Measurements from ENCODE around the gene NANOS2.
"Not testable (repeated sequence)": the region's sequence is repeated elsewhere in the genome, so short reads cannot be mapped to it uniquely, and the experiment has no call there.

Gene NANOS2

DNA sequence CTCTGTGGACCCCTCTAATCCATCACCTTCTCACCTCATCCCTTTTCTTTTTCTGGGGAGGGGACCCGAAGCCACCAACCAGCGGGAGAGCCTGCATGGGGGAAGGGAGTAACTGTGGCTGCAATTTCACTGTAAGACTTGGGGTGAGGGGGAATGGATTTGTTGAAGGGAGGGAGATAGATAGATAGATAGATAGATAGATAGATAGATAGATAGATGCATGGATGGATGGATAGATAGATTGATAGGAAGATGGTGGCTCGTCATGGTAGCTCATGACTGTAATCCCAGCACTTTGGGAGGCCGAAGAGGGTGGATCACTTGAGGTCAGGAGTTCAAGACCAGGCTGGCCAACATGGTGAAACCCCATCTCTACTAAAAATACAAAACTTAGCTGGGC is 47.3 kb downstream of the NANOS2 start:
- H2BK5ac ChIP-seq (ENCODE audit: low read depth, low read length, poor library complexity); H3K27ac ChIP-seq (ENCODE audit: low read depth, low read length); H3K4ac ChIP-seq (ENCODE audit: low read depth, low read length); H3K79me1 ChIP-seq (ENCODE audit: low read length); H3K23ac ChIP-seq (ENCODE audit: low read length); H3K9me3 ChIP-seq (ENCODE audit: insufficient read depth, low read depth, low read length); H3K27me3 ChIP-seq (ENCODE audit: insufficient read depth, low read length); H3K4me2 ChIP-seq (ENCODE audit: low read length); H2AFZ ChIP-seq (ENCODE audit: insufficient read depth, low read length, poor library complexity); DNase-seq; H4K12ac ChIP-seq (ENCODE audit: low read depth, low read length); H3K14ac ChIP-seq (ENCODE audit: low read length); H2BK120ac ChIP-seq (ENCODE audit: insufficient read depth, low read length, poor library complexity); H3K18ac ChIP-seq (ENCODE audit: low read length); H3K4me1 ChIP-seq (ENCODE audit: control insufficient read depth in 1 of 2, insufficient read depth in 2 of 2, low read length in 2 of 2); H2BK12ac ChIP-seq (ENCODE audit: low read length); H3K9ac ChIP-seq (ENCODE audit: low read length); H3K36me3 ChIP-seq (ENCODE audit: control insufficient read depth in 1 of 2, insufficient read depth in 2 of 2, low read length in 2 of 2); H3K79me2 ChIP-seq (ENCODE audit: control insufficient read depth, insufficient read depth, low read length, poor library complexity); H4K8ac ChIP-seq (ENCODE audit: low read depth, low read length); H3K4me3 ChIP-seq (ENCODE audit: low read depth, low read length); H2AK5ac ChIP-seq (ENCODE audit: low read length); H4K91ac ChIP-seq (ENCODE audit: low read depth, low read length): not testable (repeated sequence)
- no CpG with 5 or more reads among the region's 4 CpGs for WGBS (ENCODE audit: extremely low coverage, insufficient coverage, insufficient read length)

DNA sequence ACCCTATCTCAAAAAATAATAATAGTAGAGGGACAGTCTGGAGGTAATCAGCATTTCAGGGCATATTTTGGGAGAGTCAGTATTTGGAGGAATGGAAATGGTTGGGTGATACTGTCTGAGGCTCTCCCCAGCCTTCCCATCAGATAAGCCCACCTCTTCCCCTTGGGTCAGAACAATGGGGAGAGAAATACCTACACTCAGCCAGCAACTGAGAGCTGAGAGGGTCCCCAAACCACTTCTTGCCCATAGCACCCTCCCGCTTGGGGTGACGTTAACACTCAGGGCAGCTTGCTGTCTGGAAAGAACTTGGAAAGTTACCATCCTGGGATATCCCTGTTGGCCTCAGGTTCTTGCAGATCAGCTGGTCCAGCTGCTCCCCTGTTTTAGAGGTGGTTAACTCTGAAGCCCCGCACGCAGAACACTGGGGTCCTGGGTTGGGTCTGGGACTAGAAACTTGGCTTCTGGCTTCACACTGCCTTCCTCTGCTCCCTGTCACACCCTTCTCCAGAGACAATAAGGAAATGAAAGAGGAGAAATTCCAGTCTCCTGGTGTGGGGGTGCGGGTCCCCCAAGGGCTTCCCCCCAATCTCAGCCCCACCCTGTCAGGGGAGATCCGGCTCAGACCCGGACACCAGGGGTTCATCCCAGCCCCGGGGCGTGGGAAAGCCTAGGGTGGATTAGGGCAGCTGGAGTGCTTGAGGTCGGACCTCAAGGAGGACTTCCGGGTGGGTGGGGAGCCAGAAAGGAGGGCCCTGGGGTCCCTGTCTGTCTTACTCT is 48.0 kb downstream of the NANOS2 start:
- H2BK5ac ChIP-seq (ENCODE audit: low read depth, low read length, poor library complexity) = peak overlapping the region; percentile 9
- no peak for DNase-seq
- no peaks in the 10 kb centered on the region for H3K36me3 ChIP-seq (ENCODE audit: control insufficient read depth in 1 of 2, insufficient read depth in 2 of 2, low read length in 2 of 2)
- H4K12ac ChIP-seq (ENCODE audit: low read depth, low read length) = no peak overlapping the region
- H3K79me2 ChIP-seq (ENCODE audit: control insufficient read depth, insufficient read depth, low read length, poor library complexity) = peaks cover 6% of the 10 kb centered on the region
- peaks cover 1 to 4% of the 10 kb centered on the region in 2 experiments for H3K4me1 ChIP-seq (ENCODE audit: control insufficient read depth in 1 of 2, insufficient read depth in 2 of 2, low read length in 2 of 2)
- no CpG with 5 or more reads among the region's 11 CpGs for WGBS (ENCODE audit: extremely low coverage, insufficient coverage, insufficient read length)
- no peak overlapping the region for H3K18ac ChIP-seq (ENCODE audit: low read length)
- no peaks in the 10 kb centered on the region for H3K9me3 ChIP-seq (ENCODE audit: insufficient read depth, low read depth, low read length)
- no peak overlapping the region for H2AFZ ChIP-seq (ENCODE audit: insufficient read depth, low read length, poor library complexity)
- no peak overlapping the region for H3K4ac ChIP-seq (ENCODE audit: low read depth, low read length)
- H3K9ac ChIP-seq (ENCODE audit: low read length) = no peak overlapping the region
- H3K79me1 ChIP-seq (ENCODE audit: low read length) = peaks cover 12% of the 10 kb centered on the region
- H3K27ac ChIP-seq (ENCODE audit: low read depth, low read length) = no peak overlapping the region
- no peak overlapping the region for H4K8ac ChIP-seq (ENCODE audit: low read depth, low read length)
- H3K4me3 ChIP-seq (ENCODE audit: low read depth, low read length) = no peak overlapping the region
- H2BK120ac ChIP-seq (ENCODE audit: insufficient read depth, low read length, poor library complexity) = no peak overlapping the region
- H2BK12ac ChIP-seq (ENCODE audit: low read length) = no peak overlapping the region
- no peak overlapping the region for H3K14ac ChIP-seq (ENCODE audit: low read length)
- no peak overlapping the region for H3K4me2 ChIP-seq (ENCODE audit: low read length)
- peaks cover 6% of the 10 kb centered on the region for H3K27me3 ChIP-seq (ENCODE audit: insufficient read depth, low read length)
- peak overlapping the region; percentile 21 for H4K91ac ChIP-seq (ENCODE audit: low read depth, low read length)
- H2AK5ac ChIP-seq (ENCODE audit: low read length) = no peak overlapping the region
- no peak overlapping the region for H3K23ac ChIP-seq (ENCODE audit: low read length)

DNA sequence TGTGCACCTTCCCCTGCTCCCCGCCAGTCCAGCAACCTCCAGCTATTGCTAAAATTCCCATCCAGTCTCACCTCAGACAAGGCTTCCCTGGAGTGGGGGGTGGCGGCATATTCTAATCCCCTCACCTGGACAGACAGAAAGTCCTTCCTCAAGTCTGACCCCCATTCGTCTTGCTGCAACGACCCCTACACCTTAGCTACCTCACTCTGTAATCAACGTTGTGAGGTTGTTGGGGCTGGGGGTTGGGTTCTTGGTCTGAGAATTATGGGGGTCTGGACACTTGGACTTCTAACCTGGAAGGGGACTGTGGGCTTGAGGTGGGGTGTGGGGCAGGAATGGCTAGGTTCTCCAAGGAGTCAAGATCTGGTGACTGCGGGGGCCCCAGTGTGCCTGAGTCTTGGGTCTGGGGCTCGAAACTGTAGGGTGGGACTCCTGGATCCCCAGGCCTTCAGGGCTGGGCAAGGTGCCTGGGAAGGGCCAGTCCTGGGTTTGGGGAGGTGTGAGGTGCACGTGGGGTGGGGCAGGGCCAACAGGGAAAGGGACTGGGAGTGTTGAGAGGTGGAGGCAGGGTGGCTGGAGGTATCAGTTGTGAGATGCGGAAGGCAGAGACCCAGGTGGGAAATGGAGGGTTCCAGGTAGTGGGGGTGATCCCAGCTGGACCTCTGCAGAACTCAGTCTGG is 49.2 kb downstream of the NANOS2 start:
- Histone ChIP-seq H3K79me2 (ENCODE audit: control insufficient read depth, insufficient read depth, low read length, poor library complexity) (peaks cover 6% of the 10 kb centered on the region), H3K79me1 (ENCODE audit: low read length) (peaks cover 12% of the 10 kb centered on the region), H3K4me3 (ENCODE audit: low read depth, low read length) (no peak overlapping the region), H2BK5ac (ENCODE audit: low read depth, low read length, poor library complexity) (no peak overlapping the region), H4K8ac (ENCODE audit: low read depth, low read length) (no peak overlapping the region), H2BK120ac (ENCODE audit: insufficient read depth, low read length, poor library complexity) (no peak overlapping the region), H3K14ac (ENCODE audit: low read length) (no peak overlapping the region), H3K18ac (ENCODE audit: low read length) (no peak overlapping the region), H2BK12ac (ENCODE audit: low read length) (no peak overlapping the region), H3K4me2 (ENCODE audit: low read length) (no peak overlapping the region), H3K4me1 (ENCODE audit: control insufficient read depth in 1 of 2, insufficient read depth in 2 of 2, low read length in 2 of 2) (peaks cover 1 to 4% of the 10 kb centered on the region in 2 experiments), H2AFZ (ENCODE audit: insufficient read depth, low read length, poor library complexity) (no peak overlapping the region), H3K4ac (ENCODE audit: low read depth, low read length) (no peak overlapping the region), H4K12ac (ENCODE audit: low read depth, low read length) (no peak overlapping the region), H3K27me3 (ENCODE audit: insufficient read depth, low read length) (peaks cover 6% of the 10 kb centered on the region), H2AK5ac (ENCODE audit: low read length) (no peak overlapping the region), H3K27ac (ENCODE audit: low read depth, low read length) (no peak overlapping the region), H3K23ac (ENCODE audit: low read length) (no peak overlapping the region), H3K9ac (ENCODE audit: low read length) (no peak overlapping the region), H3K9me3 (ENCODE audit: insufficient read depth, low read depth, low read length) (no peaks in the 10 kb centered on the region), H4K91ac (ENCODE audit: low read depth, low read length) (no peak overlapping the region), H3K36me3 (ENCODE audit: control insufficient read depth in 1 of 2, insufficient read depth in 2 of 2, low read length in 2 of 2) (no peaks in the 10 kb centered on the region)
- no CpG with 5 or more reads among the region's 9 CpGs for WGBS (ENCODE audit: extremely low coverage, insufficient coverage, insufficient read length)
- DNase-seq = no peak

DNA sequence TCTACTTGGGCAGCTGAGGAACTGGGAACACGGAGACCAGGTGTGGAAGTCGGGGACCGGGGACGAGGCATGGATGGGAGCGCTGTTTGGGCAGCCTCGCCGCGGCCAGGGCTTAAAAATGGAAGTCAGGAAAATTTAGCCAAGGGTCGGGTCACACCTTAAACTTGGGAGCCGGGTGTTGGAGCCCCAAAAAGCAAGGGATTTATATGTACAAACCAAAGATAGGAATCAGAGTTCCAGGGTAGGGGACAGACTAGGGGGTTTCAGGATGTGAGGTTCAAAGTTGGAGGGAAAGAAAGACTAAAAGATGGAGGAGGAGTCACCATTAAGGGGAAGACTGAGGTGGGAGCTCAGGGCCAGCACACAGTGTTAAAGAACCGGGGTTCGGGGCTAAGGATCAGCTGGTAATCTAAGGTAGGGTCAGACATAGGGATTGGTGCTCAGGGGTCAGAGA is 49.9 kb downstream of the NANOS2 start:
- Histone ChIP-seq H2AFZ (ENCODE audit: insufficient read depth, low read length, poor library complexity) (peak overlapping the region; percentile 20), H2BK120ac (ENCODE audit: insufficient read depth, low read length, poor library complexity) (peak overlapping the region; percentile 68), H3K9ac (ENCODE audit: low read length) (no peak overlapping the region), H3K27me3 (ENCODE audit: insufficient read depth, low read length) (peaks cover 6% of the 10 kb centered on the region), H3K9me3 (ENCODE audit: insufficient read depth, low read depth, low read length) (no peaks in the 10 kb centered on the region), H3K4me2 (ENCODE audit: low read length) (peak overlapping the region; percentile 73), H3K23ac (ENCODE audit: low read length) (no peak overlapping the region), H4K8ac (ENCODE audit: low read depth, low read length) (peak overlapping the region; percentile 68), H2BK12ac (ENCODE audit: low read length) (no peak overlapping the region), H3K18ac (ENCODE audit: low read length) (no peak overlapping the region), H3K14ac (ENCODE audit: low read length) (peak overlapping the region; percentile 40), H3K4me3 (ENCODE audit: low read depth, low read length) (peak overlapping the region; percentile 55), H3K4ac (ENCODE audit: low read depth, low read length) (peak overlapping the region; percentile 30), H2BK5ac (ENCODE audit: low read depth, low read length, poor library complexity) (no peak overlapping the region), H4K12ac (ENCODE audit: low read depth, low read length) (peak overlapping the region; percentile 47), H3K79me2 (ENCODE audit: control insufficient read depth, insufficient read depth, low read length, poor library complexity) (peaks cover 6% of the 10 kb centered on the region), H3K79me1 (ENCODE audit: low read length) (peaks cover 12% of the 10 kb centered on the region), H4K91ac (ENCODE audit: low read depth, low read length) (peak overlapping the region; percentile 12), H2AK5ac (ENCODE audit: low read length) (peak overlapping the region; percentile 51), H3K4me1 (ENCODE audit: control insufficient read depth in 1 of 2, insufficient read depth in 2 of 2, low read length in 2 of 2) (peaks cover 1 to 4% of the 10 kb centered on the region in 2 experiments), H3K36me3 (ENCODE audit: control insufficient read depth in 1 of 2, insufficient read depth in 2 of 2, low read length in 2 of 2) (peaks cover under 1% of the 10 kb centered on the region in 2 experiments), H3K27ac (ENCODE audit: low read depth, low read length) (no peak overlapping the region)
- no peak for DNase-seq
- WGBS (ENCODE audit: extremely low coverage, insufficient coverage, insufficient read length) = no CpG with 5 or more reads among the region's 12 CpGs
